ENCODE measurements around the gene VEGFB.
"Not testable (repeated sequence)": the region's sequence is repeated elsewhere in the genome, so short reads cannot be mapped to it uniquely, and the experiment has no call there.

The VEGFB gene

DNA sequence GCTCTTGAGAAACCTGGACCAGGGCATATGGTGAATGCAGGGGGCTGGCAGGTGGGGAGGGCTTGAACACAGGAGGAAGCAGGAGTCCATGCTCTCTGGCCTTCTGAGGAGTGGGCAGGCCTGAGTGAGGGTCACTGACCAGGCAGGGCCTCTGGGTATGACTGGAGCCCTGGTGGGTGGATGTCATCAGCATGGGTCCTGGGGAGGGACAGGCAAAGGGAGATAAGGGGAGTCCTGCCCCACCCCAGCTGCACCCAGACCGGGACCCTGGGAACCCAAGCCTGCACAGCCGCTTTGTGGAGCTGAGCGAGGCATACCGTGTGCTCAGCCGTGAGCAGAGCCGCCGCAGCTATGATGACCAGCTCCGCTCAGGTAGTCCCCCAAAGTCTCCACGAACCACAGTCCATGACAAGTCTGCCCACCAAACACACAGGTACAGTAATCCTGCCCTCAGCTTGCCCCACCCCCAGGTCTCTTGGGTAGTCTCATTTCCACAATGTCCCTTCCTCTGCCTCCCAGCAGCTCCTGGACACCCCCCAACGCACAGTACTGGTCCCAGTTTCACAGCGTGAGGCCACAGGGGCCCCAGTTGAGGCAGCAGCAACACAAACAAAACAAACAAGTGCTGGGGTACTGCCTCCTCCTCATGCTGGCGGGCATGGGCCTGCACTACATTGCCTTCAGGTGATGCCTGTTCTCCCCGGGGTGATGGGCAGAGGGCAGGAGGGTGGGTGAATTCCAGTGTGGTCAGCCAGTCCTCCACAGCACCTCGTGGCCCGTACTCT, 2.0 kb upstream of the VEGFB start:
- no peak for DNase-seq

DNA sequence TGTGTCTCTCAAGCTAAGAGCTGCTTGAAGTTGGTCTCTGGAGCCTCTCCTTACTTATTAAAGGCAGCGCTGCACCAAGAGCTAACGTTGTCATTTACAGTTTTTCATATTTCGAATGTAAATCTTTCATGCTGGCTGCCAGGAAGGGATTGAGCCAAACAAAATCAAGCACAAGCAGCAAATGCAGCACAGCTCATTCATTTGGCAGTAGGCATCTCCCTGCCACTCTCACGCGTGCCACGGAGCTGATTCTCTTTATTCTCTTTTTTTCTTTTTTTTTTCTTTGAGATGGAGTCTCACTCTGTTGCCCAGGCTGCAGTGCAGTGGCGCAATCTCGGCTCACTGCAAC, 1.4 kb upstream of the VEGFB start:
- no peak for DNase-seq

DNA sequence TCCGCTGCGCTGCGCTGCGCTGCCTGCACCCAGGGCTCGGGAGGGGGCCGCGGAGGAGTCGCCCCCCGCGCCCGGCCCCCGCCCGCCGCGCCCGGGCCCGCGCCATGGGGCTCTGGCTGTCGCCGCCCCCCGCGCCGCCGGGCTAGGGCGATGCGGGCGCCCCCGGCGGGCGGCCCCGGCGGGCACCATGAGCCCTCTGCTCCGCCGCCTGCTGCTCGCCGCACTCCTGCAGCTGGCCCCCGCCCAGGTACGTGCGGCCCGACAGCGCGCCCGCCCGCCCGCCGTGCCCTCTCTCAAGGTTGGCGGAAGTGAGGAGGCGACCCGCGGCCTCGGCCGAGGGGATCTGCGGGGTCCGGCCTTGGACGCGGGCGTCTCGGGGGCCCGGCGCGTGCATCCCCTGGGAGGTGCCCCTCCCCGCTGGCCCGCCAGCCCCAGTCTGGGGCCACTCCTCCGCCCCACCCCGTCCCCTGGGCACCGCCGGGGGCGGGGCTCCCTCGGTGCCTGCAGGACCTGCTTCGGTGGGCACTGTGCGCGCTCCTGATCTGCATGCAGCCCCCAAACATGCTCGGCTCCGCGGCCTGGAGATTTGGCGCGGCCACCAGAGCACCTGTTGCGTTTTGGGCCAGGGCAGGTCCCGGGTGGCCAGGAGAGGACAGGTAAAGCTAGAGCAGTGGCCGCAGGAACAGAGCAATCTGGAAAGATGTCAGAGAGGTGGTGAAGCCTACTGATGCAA, 429 bp downstream of the VEGFB start:
- peak; percentile 79 for DNase-seq

DNA sequence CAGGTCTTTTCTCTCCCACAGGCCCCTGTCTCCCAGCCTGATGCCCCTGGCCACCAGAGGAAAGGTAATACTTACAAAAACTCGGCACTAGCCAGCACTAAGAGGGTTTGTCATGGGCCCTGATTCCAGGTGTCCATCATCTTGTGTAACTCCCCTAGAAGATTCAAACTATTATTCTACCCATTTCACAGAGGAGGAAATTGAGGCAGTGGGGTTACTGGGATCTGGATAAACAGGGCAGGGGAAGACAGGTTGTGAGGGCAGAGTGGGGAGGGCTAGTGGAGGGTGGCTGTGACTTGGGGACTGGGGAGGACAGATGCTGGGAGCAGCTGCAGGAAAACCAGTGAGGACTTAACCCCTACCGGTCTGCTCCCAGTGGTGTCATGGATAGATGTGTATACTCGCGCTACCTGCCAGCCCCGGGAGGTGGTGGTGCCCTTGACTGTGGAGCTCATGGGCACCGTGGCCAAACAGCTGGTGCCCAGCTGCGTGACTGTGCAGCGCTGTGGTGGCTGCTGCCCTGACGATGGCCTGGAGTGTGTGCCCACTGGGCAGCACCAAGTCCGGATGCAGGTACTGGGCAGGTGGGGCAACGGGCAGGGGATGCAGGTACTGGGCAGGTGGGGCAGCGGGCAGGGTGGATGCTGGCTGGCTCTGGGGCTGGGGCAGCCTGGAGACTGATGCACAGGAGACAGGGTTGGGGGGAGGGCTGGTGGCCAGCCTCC, 1.2 kb downstream of the VEGFB start:
- no peak for DNase-seq

DNA sequence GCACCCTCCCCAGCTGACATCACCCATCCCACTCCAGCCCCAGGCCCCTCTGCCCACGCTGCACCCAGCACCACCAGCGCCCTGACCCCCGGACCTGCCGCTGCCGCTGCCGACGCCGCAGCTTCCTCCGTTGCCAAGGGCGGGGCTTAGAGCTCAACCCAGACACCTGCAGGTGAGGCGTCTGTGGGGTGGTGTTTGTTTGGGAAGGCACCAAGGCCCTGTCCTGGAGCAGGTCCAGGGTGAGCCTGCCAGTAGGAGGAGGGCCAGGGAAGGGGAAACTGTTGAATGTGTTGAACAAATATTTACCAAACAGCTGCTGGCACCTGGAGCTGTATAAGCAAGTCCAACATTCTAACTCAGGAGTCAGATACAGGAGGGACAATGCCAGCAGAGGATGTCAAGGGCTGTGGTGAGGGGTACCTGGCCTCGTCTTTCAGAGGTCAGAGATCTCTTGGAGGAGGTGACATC, 3.1 kb downstream of the VEGFB start:
- no peak for DNase-seq

DNA sequence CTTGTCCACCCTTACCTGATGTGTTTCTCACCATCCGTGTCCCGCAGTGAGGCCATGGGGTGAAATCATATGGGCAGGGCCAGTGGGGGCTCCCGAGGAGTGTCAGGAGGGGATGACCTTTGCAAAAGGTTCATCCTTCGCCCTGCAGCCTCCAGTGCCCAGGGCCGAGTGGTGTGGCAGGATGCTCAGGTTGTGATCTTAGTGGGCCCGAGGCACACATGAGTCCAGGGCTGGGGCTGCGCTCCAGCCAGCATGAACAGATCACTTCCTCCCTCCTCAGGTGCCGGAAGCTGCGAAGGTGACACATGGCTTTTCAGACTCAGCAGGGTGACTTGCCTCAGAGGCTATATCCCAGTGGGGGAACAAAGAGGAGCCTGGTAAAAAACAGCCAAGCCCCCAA, 3.7 kb downstream of the VEGFB start:
- no peak for DNase-seq

- no peak for DNase-seq
These were observed 4.6 kb downstream of the VEGFB start for GRCh38 chr11:64238999-64239398.

GRCh38 chr11:64239662-64240434, 5.5 kb downstream of the VEGFB start:
- no peak for DNase-seq

GRCh38 chr11:64240435-64241240, 6.3 kb downstream of the VEGFB start, which contains the start of gene FKBP2:
FKBP2 (plus strand) TSS chr11:64241095; CDS start chr11:64242388, 1,293 bp downstream.
- peak; percentile 98 for DNase-seq

GRCh38 chr11:64241241-64241490, 6.8 kb downstream of the VEGFB start:
- no peak for DNase-seq

DNA sequence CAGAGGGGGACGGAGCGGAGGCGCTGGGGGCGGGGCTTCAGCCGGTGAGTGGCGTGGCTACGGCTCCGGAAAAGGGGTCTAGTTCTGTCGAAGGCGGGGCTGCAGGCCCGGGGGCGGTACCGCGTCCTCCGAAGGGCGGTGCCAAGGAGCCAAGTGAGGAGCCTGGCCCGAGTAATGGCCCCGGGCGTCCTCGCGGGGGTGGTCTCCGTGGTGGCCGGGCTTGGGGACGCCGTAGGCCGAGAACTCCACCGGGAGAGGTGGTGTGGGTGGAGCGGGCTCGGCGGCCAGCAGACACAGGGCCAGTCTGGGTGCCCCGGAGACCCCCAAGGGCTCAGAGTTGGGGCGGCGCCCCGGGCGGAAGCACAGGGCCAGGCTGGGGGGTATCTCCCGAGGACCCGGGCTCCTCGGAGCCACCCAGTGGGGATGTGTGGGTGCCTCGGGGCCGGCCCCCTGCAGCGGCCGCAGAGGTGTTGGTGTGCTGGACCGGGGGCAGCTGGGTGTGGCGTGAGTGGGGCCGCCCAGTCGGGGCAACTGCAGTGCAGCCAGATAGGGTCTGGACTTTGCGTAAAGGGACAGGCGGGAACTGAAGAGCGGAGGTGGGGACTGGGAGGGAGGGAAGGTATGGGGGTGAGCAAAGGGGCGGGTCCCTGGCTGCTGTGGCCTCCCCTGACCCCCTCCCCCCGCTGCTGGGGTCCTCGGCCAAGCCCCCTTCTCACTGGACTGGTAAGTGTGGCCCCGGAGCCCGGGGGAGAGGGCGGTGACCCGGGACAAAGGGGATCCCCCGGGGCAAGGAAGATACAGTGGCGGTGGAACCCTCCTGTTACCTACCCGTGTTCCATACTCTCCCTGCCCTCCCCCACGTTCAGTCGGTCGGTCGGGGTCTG, 7.3 kb downstream of the VEGFB start:
- peak; percentile 99 for DNase-seq

DNA sequence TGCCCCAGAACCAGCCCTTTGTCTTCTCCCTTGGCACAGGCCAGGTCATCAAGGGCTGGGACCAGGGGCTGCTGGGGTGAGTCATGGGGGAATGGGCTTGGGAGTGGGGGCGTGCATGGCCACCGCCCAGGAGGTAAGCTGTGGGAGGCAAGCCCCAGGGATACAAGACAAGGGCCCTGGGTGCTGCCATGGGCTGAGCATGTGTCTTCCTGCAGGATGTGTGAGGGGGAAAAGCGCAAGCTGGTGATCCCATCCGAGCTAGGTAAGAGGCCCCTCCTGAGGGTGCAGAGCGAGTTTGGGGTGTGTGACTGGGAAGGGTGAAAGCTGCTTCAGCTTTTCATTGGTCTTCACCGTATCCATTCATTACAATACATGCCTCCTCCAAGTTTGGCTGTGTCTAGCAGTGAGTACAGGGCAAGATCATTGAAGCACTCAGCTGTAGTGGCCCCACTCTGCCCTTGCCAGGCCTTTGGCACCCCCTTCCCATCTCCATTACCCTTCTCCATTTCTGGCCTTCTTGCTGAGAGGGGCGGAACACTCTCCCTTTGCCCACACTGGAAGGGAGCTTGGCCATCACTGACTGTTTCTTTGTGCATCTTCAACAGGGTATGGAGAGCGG, 9.0 kb downstream of the VEGFB start:
- no peak for DNase-seq

DNA sequence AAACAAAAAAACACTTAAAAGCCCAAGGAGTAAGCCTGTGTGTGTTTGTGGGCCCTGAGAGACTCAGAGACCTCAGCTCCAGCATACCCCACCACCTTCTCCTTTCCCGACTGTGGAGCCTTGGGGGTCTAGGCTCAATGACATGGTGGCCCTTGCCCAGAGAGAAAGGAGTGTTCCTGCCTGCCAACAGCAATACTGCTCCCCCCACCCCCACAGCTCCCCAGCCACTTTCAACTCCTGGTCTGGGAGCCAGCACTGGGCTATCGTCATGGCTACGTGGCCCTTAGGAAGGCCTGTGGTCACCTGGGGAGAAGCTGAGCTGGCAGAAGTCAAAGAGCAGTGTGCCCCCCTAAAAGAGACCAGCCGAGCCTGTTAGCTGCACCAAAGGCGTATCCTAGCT, 9.7 kb downstream of the VEGFB start:
- DNase-seq = no peak

- peak; percentile 38 for DNase-seq
These were observed 10.6 kb downstream of the VEGFB start for GRCh38 chr11:64244966-64245365.

DNA sequence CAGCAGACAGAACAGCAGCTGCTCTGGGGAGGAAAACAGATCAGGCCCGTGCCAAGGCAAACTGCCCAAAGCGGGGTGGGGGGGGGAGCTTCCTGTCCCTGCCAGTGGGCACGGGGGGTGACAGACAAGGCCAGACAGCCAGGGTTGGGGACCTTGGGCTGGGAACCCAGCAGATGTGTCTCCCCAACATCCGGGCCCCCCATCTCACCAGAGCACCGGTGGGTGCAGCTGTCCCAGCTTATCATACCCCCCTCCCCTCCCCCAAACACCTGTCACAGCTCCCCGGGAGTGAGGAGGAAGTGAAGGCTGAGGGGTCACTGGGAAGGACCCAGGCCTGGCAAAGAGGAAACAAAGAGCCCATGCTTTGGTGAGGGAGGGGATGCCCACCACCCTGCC, 11.0 kb downstream of the VEGFB start:
- peak; percentile 57 for DNase-seq

- peak; percentile 87 for DNase-seq
These were observed 11.6 kb downstream of the VEGFB start for GRCh38 chr11:64245797-64246620.

DNA sequence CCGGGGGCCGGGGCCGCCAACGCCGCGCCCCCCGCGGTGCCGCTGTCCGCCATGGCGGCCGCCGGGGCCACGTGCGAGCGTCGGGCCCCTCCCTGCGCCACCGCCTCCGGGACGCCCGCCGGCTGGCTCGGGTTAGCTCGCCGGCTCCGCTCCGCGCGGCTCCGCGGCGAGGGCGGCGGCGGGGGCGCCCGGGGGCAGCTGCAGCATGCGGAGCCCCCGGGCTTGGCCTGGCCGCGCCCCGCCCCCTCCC, 12.2 kb downstream of the VEGFB start:
- DNase-seq = not testable (repeated sequence)

- DNase-seq = peak; percentile 94
These were observed 12.7 kb downstream of the VEGFB start, which contains the start of gene PPP1R14B for GRCh38 chr11:64246871-64247728. PPP1R14B (minus strand) TSS chr11:64246943; CDS start chr11:64246673, 270 bp downstream.
